Left ventricle myocardium superior (tissue), 1 donor: ENCODE data around the gene LCN2. TPM values are rescaled to one million over a fixed set of nuclear protein-coding genes. Genes with fewer than 3 reads are reported as not detected.

Experiments used
- ATAC-seq: fragments of 200-7000 bp; cut with Tn5 transposase; one replicate; pipeline ENCODE4 v1.9.1; 2020; ENCODE audit warnings: mild to moderate bottlenecking, moderate library complexity
- DNase-seq: peaks from one replicate; pipeline ENCODE4 v3.0.0-alpha.2; 2020
- intact Hi-C: fragments of 100-400 bp; cut with micrococcal nuclease; formaldehyde crosslinking; loops from one replicate; pipeline ENCODE4 v1.11.0; 2022
- total RNA-seq: library from RNA; stranded (reverse); fragmentation: NEBNext Ultra II Directional; extraction: Animal tissue kit (Norgen Biotek cat#: 25700); gene quantifications from one replicate; pipeline ENCODE4 v1.2.1, GENCODE V29; 2021
- donor health status: DM: no; HTN: yes; CAD: no; lungs with severe emphysema.

The LCN2 gene
- total RNA-seq, 1 donor from 2014 or later, result 0.32 TPM

- ATAC-seq (no peak), DNase-seq (no peak)
- intact Hi-C loops, result no loop called here
Measured at GRCh38 chr9:128144239-128145181, 4.7 kb upstream of the LCN2 start.

- ATAC-seq, result no peak
- DNase-seq, result no peak
Measured at GRCh38 chr9:128145536-128145935, 3.7 kb upstream of the LCN2 start.

GRCh38 chr9:128145951-128146351, 3.3 kb upstream of the LCN2 start:
- ATAC-seq, result no peak
- intact Hi-C loops, result no loop called here
- DNase-seq, result peak; percentile 23

More at GRCh38 chr9:128145536-128145935, 3.7 kb upstream of the LCN2 start:
- intact Hi-C loops, result no loop called here

- intact Hi-C loops, result no loop called here
- no peak for ATAC-seq
Measured at GRCh38 chr9:128146591-128147120, 2.6 kb upstream of the LCN2 start.

GRCh38 chr9:128148509-128149000, 698 bp upstream of the LCN2 start:
- no peak for ATAC-seq
- intact Hi-C loops, result no loop called here
- peak; percentile 10 for DNase-seq

More at GRCh38 chr9:128146591-128147120, 2.6 kb upstream of the LCN2 start:
- DNase-seq, result peak; percentile 11

- ATAC-seq (peak; percentile 7), DNase-seq (peak; percentile 6)
- intact Hi-C loops, result no loop called here
Measured at GRCh38 chr9:128149951-128150593, 819 bp downstream of the LCN2 start.

GRCh38 chr9:128150594-128151308, 1.5 kb downstream of the LCN2 start:
- peak; percentile 27 for DNase-seq
- intact Hi-C loops, result no loop called here
- peak; percentile 14 for ATAC-seq

- intact Hi-C loops, result no loop called here
- peak; percentile 19 for DNase-seq
- no peak for ATAC-seq
Measured at GRCh38 chr9:128151309-128152132, 2.3 kb downstream of the LCN2 start.

- intact Hi-C loops, result no loop called here
- ATAC-seq, result no peak
- DNase-seq, result peak; percentile 21
Measured at GRCh38 chr9:128152133-128153059, 3.1 kb downstream of the LCN2 start.

GRCh38 chr9:128153060-128153946, 4.0 kb downstream of the LCN2 start:
- no peak for ATAC-seq
- intact Hi-C loops, result no loop called here
- peak; percentile 15 for DNase-seq

GRCh38 chr9:128153947-128154695, 4.9 kb downstream of the LCN2 start:
- DNase-seq (peak; percentile 21), ATAC-seq (no peak)
- intact Hi-C loops, result no loop called here

GRCh38 chr9:128155736-128156500, 6.7 kb downstream of the LCN2 start:
- no peak for ATAC-seq
- peak; percentile 11 for DNase-seq
- intact Hi-C loops, result no loop called here

- DNase-seq, result no peak
- no peak for ATAC-seq
- intact Hi-C loops, result no loop called here
Measured at GRCh38 chr9:128159522-128159783, 10.2 kb downstream of the LCN2 start.

GRCh38 chr9:128159784-128160602, 10.7 kb downstream of the LCN2 start, which contains the start of gene BBLN:
Gene BBLN, plus strand, starts transcription at chr9:128160265. Its CDS starts 143 bp downstream, at chr9:128160408.
- peak; percentile 93 for ATAC-seq
- peak; percentile 97 for DNase-seq
- intact Hi-C loops, result no loop called here
